H9 (cell line): Measurements from ENCODE around the gene OSBPL9. TPM values are rescaled to one million over a fixed set of nuclear protein-coding genes. Genes with fewer than 3 reads are reported as not detected.

Experiments
- DNase-seq: peaks from one replicate; pipeline ENCODE4 v3.0.0-alpha.2; 2017
- H2AFZ ChIP-seq: one replicate; pipeline ENCODE4 v1.6.1; 2013; ENCODE audit warnings: mild to moderate bottlenecking, low read length, control low read depth, moderate library complexity
- H2AK5ac ChIP-seq: 2 replicates; pipeline ENCODE4 v1.6.1; 2013; ENCODE audit warnings: low read length, control low read depth, mixed read lengths; ENCODE audit not compliant: insufficient read length
- H2BK120ac ChIP-seq: one replicate; pipeline ENCODE4 v1.6.1; 2013; ENCODE audit warnings: low read depth, mild to moderate bottlenecking, low read length, control low read depth, inconsistent platforms; ENCODE audit not compliant: poor library complexity, severe bottlenecking
- H2BK12ac ChIP-seq: 2 replicates; pipeline ENCODE4 v1.6.1; 2013; ENCODE audit warnings: low read length, control low read depth, mixed read lengths, low read depth; ENCODE audit not compliant: insufficient read length
- H2BK15ac ChIP-seq: 2 replicates; pipeline ENCODE4 v1.6.1; 2013; ENCODE audit warnings: low read depth, low read length, control low read depth
- H2BK20ac ChIP-seq: one replicate; pipeline ENCODE4 v1.6.1; 2013; ENCODE audit warnings: low read depth, mild to moderate bottlenecking, low read length, control low read depth, inconsistent platforms; ENCODE audit not compliant: poor library complexity, severe bottlenecking
- H2BK5ac ChIP-seq: 2 replicates; pipeline ENCODE4 v1.6.1; 2013; ENCODE audit warnings: low read length, control low read depth, mixed read lengths; ENCODE audit not compliant: insufficient read length
- H3K14ac ChIP-seq: 2 replicates; pipeline ENCODE4 v1.6.1; 2013; ENCODE audit warnings: low read length, control low read depth; ENCODE audit not compliant: insufficient read depth
- H3K18ac ChIP-seq: 2 replicates; pipeline ENCODE4 v1.6.1; 2013; ENCODE audit warnings: low read depth, mild to moderate bottlenecking, mixed read lengths, low read length, control low read depth; ENCODE audit not compliant: insufficient read length
- H3K23ac ChIP-seq: 2 replicates; pipeline ENCODE4 v1.6.1; 2013; ENCODE audit warnings: low read length, control low read depth, mixed read lengths, low read depth; ENCODE audit not compliant: insufficient read length
- H3K23me2 ChIP-seq: 2 replicates; pipeline ENCODE4 v1.6.1; 2013; ENCODE audit warnings: low read depth, mild to moderate bottlenecking, mixed read lengths, low read length, control low read depth; ENCODE audit not compliant: insufficient read length, poor library complexity, severe bottlenecking
- H3K27ac ChIP-seq: 2 replicates; pipeline ENCODE4 v1.5.1; 2013; ENCODE audit warnings: low read length, control low read depth, mixed read lengths, low read depth; ENCODE audit not compliant: insufficient read length
- H3K27me3 ChIP-seq: 2 replicates; pipeline ENCODE4 v1.6.1; 2013; ENCODE audit warnings: low read length, control low read depth, inconsistent platforms; ENCODE audit not compliant: insufficient read depth
- H3K4ac ChIP-seq: 2 replicates; pipeline ENCODE4 v1.6.1; 2013; ENCODE audit warnings: low read depth, mild to moderate bottlenecking, control low read depth, inconsistent platforms, low read length, moderate library complexity
- H3K4me1 ChIP-seq: 2 replicates; pipeline ENCODE4 v1.6.1; 2013; ENCODE audit warnings: low read length, control low read depth, inconsistent platforms; ENCODE audit not compliant: insufficient read depth
- H3K4me2 ChIP-seq: 2 replicates; pipeline ENCODE4 v1.6.1; 2013; ENCODE audit warnings: low read length, control low read depth, mixed read lengths; ENCODE audit not compliant: insufficient read length, insufficient read depth
- H3K56ac ChIP-seq: 2 replicates; pipeline ENCODE4 v1.6.1; 2013; ENCODE audit warnings: low read depth, mild to moderate bottlenecking, mixed read lengths, low read length, control low read depth; ENCODE audit not compliant: insufficient read length
- H3K79me1 ChIP-seq: 2 replicates; pipeline ENCODE4 v1.6.1; 2013; ENCODE audit warnings: low read depth, mild to moderate bottlenecking, moderate library complexity, low read length, control low read depth, inconsistent platforms; ENCODE audit not compliant: insufficient read depth, poor library complexity, severe bottlenecking
- H3K79me2 ChIP-seq: 2 replicates; pipeline ENCODE4 v1.6.1; 2013; ENCODE audit warnings: low read length, control low read depth, inconsistent platforms; ENCODE audit not compliant: insufficient read depth
- H3K9ac ChIP-seq: 2 replicates; pipeline ENCODE4 v1.6.1; 2013; ENCODE audit warnings: low read length, control low read depth, mixed read lengths; ENCODE audit not compliant: insufficient read length; ENCODE audit errors: extremely low read depth
- H3K9me3 ChIP-seq: one replicate; pipeline ENCODE4 v1.6.1; 2013; ENCODE audit warnings: low read depth, low read length, inconsistent platforms; ENCODE audit not compliant: control insufficient read depth
- H3T11ph ChIP-seq: one replicate; pipeline ENCODE4 v1.6.1; 2013; ENCODE audit warnings: mild to moderate bottlenecking, low read length, control low read depth, inconsistent platforms
- H4K20me1 ChIP-seq: one replicate; pipeline ENCODE4 v1.6.1; 2013; ENCODE audit not compliant: control insufficient read depth, insufficient read length, insufficient read depth
- H4K5ac ChIP-seq: 2 replicates; pipeline ENCODE4 v1.6.1; 2013; ENCODE audit warnings: low read depth, mild to moderate bottlenecking, mixed read lengths, low read length, control low read depth; ENCODE audit not compliant: insufficient read length
- H4K8ac ChIP-seq: replicated peaks from 2 replicates; pipeline ENCODE4 v1.6.1; 2013; ENCODE audit warnings: low read length, control low read depth, mixed read lengths, low read depth; ENCODE audit not compliant: insufficient read length
- H4K91ac ChIP-seq: 2 replicates; pipeline ENCODE4 v1.6.1; 2013; ENCODE audit warnings: low read depth, mild to moderate bottlenecking, moderate library complexity, mixed read lengths, low read length, control low read depth; ENCODE audit not compliant: insufficient read length
- H3K27ac Mint-ChIP-seq, 3 experiments: 2 replicates in 2 of 3; 3 replicates in 1 of 3; pipeline ENCODE4 v1.8.0; 2020 to 2021; ENCODE audit warnings: mixed read lengths in 3 of 3, mild to moderate bottlenecking in 1 of 3, moderate library complexity in 1 of 3
- H3K27me3 Mint-ChIP-seq: 2 replicates; pipeline ENCODE4 v1.8.0; 2021; ENCODE audit warnings: low read depth, mild to moderate bottlenecking, moderate library complexity, mixed read lengths
- H3K36me3 Mint-ChIP-seq, 3 experiments: 2 replicates in 2 of 3; 3 replicates in 1 of 3; pipeline ENCODE4 v1.8.0; 2020 to 2021; ENCODE audit warnings: low read depth in 3 of 3, mixed read lengths in 3 of 3; ENCODE audit not compliant: insufficient read depth in 1 of 3
- H3K4me1 Mint-ChIP-seq, 2 experiments: 2 replicates each; pipeline ENCODE4 v1.8.0; 2020; ENCODE audit warnings: mixed read lengths in 2 of 2
- H3K4me3 Mint-ChIP-seq, 2 experiments: 2 replicates in 1 of 2; 3 replicates in 1 of 2; pipeline ENCODE4 v1.8.0; 2020 to 2021; ENCODE audit warnings: mild to moderate bottlenecking in 2 of 2, mixed read lengths in 2 of 2, moderate library complexity in 1 of 2
- H3K9me3 Mint-ChIP-seq, 2 experiments: 2 replicates in 1 of 2; 3 replicates in 1 of 2; pipeline ENCODE4 v1.8.0; 2020; ENCODE audit warnings: mild to moderate bottlenecking in 2 of 2, mixed read lengths in 2 of 2, moderate library complexity in 1 of 2
- CTCF ChIP-seq: fragments of 200-600 bp; sonication (generic); conservative IDR thresholded peaks from 3 replicates; pipeline ENCODE4 v1.8.0; 2021; ENCODE audit warnings: antibody characterized with exemption, mild to moderate bottlenecking
- WGBS: extraction: QIAGEN DNeasy Blood & Tissue Kit; methylation state at CpG from one replicate; pipeline ENCODE4 v1.1.7; 2013; ENCODE audit warnings: missing lambda C conversion rate, low lambda C conversion rate, mixed read lengths; ENCODE audit not compliant: insufficient read length; ENCODE audit errors: extremely low coverage; 5-methylcytosine and 5-hydroxymethylcytosine counted together
- total RNA-seq: library from RNA; stranded (reverse); gene quantifications from 2 replicates; pipeline ENCODE4 v1.2.1, GENCODE V29; 2021

The OSBPL9 gene
- total RNA-seq, 1 experiment from 2014 or later = 76.7 TPM

DNA sequence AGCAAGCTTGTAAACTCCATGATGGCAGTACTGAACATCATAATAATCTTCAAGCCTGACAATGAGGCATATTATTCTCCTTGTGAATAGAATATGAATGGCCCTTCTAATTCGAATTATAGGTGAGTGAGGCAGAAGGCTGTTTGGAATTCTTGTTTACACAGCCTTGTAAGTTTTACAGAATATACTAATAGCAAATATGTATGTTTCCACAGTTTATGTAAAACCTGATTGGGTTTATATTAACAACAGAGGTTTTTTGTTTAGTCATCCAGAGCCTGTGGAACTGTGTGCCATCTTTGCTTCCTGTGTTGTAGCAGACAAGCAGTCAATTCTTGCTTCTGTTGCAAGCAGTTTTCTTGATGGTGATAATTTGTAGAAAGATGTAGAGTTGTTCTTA, 8.0 kb downstream of the OSBPL9 start:
- Histone ChIP-seq H3K14ac (no peak overlapping the region), H3K79me2 (no peaks in the 10 kb centered on the region; the same call in 1 of the 2 replicates), H3K56ac (no peak overlapping the region), H2BK12ac (no peak overlapping the region), H3K9me3 (no peaks in the 10 kb centered on the region), H4K8ac (no peak overlapping the region), H3K23ac (no peak overlapping the region), H2BK120ac (no peak overlapping the region), H4K91ac (no peak overlapping the region), H4K5ac (no peak overlapping the region), H3T11ph (no peak overlapping the region), H2AFZ (no peak overlapping the region), H3K9ac (no peak overlapping the region), H3K23me2 (no peaks in the 10 kb centered on the region), H2BK5ac (no peak overlapping the region), H2BK20ac (no peak overlapping the region), H3K27me3 (no peaks in the 10 kb centered on the region), H3K27ac (no peak overlapping the region), H3K4me1 (no peaks in the 10 kb centered on the region; the same call in 1 of the 2 replicates), H4K20me1 (no peaks in the 10 kb centered on the region), H2AK5ac (no peak overlapping the region), H3K4ac (no peak overlapping the region), H3K18ac (no peak overlapping the region), H3K79me1 (peaks cover 3% of the 10 kb centered on the region), H2BK15ac (no peak overlapping the region), H3K4me2 (no peak overlapping the region)
- no peak for DNase-seq
- TF ChIP-seq CTCF = no peak
- no peaks in the 10 kb centered on the region for H3K9me3 Mint-ChIP-seq
- peaks cover 14 to 19% of the 10 kb centered on the region in 2 experiments for H3K4me1 Mint-ChIP-seq
- H3K4me3 Mint-ChIP-seq = no peak overlapping the region
- no peaks in the 10 kb centered on the region for H3K36me3 Mint-ChIP-seq
- H3K27ac Mint-ChIP-seq = no peak overlapping the region
- WGBS = no CpG with 5 or more reads among the region's 1 CpG
- no peaks in the 10 kb centered on the region for H3K27me3 Mint-ChIP-seq
